Choroid plexus epithelial cell (primary cell): ENCODE results near the gene ZNF354B.

ENCODE experiments used
- DNase-seq: peaks from one replicate; pipeline ENCODE4 v3.0.0-alpha.2; 2010; ENCODE audit warnings: low read depth
- H3K4me3 ChIP-seq: 2 replicates; pipeline ENCODE4 v1.5.1; 2011; ENCODE audit warnings: low read depth, mild to moderate bottlenecking, control low read depth, low read length, moderate library complexity
- CTCF ChIP-seq: conservative IDR thresholded peaks from 2 replicates; pipeline ENCODE4 v1.5.1; 2011; ENCODE audit warnings: low read depth, mild to moderate bottlenecking, control low read depth, inconsistent platforms, low read length, moderate library complexity

Gene ZNF354B

GRCh38 chr5:178859625-178860521 lies at the start of gene ZNF354B:
ZNF354B (plus strand) TSS chr5:178859953; CDS start chr5:178861048, 1,095 bp downstream.
- peak; percentile 97 for DNase-seq
- peak; percentile 29 for TF ChIP-seq CTCF
- H3K4me3 ChIP-seq: peak within 1 kb of the TSS; percentile 79

DNA sequence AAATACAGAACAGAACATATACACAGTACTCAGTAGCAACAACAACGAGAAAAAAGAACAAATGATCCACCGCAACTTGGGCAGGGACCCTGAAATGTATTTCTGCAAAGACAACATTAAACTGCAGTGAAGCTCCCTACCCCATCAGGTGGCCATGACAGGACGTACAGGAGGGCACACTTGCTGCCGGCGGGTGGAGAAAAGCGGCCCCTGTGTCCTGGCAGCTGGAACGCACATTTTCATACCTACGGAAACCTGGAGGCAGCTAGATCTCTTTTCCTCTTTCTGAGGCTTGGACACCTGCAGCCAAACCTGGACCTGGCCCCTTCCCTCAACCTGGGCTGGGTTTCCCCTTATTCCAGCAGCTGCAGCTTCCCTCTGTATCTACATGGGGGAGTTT lies 42.2 kb upstream of the ZNF354B start:
- H3K4me3 ChIP-seq: no peak overlapping the region
- TF ChIP-seq CTCF: no peak
- no peak for DNase-seq

DNA sequence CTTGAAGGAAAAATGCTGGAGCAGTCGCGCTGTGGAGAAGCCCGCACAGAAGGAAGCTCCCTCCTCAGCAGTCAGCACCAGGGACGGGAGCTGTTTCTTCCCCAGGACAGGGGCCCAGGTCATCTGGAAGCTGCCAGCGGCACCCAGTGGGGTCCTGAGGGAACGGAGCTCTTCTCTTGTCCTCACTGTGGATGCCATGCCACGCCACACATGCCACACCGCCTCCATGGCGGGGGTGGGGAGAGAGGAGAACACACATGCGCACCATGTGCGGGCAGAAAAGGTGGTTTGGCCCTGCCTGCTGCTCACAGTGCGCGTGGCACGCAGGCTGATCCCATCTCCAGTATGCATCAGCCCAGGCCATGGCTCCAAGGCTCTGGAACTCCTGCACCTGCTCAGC lies 41.7 kb upstream of the ZNF354B start:
- no peak overlapping the region for H3K4me3 ChIP-seq

DNA sequence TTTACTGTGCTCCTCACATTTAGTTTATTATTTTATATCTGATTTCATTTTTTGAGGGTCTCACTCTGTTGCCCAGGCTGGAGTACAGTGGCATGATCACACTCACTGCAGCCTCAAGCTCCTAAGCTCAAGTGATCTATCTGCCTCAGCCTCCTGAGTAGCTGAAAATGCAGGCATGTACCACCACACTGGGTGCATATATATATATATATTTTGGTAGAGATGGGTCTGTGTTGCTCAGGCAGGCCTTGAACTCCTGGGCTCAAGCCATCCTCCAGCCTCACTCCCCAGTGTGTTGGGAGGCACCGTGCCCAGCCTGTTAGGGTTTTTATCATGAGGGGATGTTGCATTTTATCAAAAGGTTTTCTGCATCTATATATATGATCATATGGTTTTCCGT lies 39.8 kb upstream of the ZNF354B start:
- TF ChIP-seq CTCF: no peak
- no peak overlapping the region for H3K4me3 ChIP-seq
- DNase-seq: no peak

More for the DNA sequence above, 41.7 kb upstream of the ZNF354B start:
- no peak for DNase-seq
- TF ChIP-seq CTCF: no peak

DNA sequence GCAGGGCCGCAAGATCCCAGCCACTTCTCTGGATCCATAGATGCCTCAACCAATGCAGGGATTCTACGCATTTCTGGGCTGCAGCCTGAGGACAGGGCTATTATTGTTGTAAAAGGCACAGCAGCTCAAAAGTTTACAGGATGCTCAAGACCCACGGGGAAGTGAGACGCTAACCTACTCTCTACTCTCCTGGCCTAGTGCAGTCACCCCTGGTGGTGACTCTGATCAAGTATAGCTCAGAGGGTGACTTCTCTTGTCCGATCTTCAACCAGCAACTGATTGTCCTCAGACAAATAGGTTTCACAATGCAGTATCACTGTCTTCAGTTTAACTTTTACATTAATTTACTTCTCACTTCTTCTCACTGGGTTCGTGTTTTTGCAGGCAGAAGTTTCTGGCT lies 34.3 kb upstream of the ZNF354B start:
- TF ChIP-seq CTCF: no peak
- no peak overlapping the region for H3K4me3 ChIP-seq
- DNase-seq: no peak

- DNase-seq: no peak
Observed at GRCh38 chr5:178826216-178826615, 33.5 kb upstream of the ZNF354B start.

More at GRCh38 chr5:178826216-178826615, 33.5 kb upstream of the ZNF354B start:
- TF ChIP-seq CTCF: no peak
- H3K4me3 ChIP-seq: no peak overlapping the region
